ENCODE measurements around the gene OCA2.

GRCh38 chr15:28122038-28122949, 23.2 kb upstream of the OCA2 start:
- TF ChIP-seq TCF12 (IDR thresholded peaks at IDR 0.05; ENCODE audit: low read depth) (no peak), FOXM1 (IDR thresholded peaks at IDR 0.05; ENCODE audit: borderline replicate concordance, low read depth) (no peak)
